CD4-positive, alpha-beta T cell (primary cell): ENCODE measurements around the gene SAMM50. TPM values are rescaled to one million over a fixed set of nuclear protein-coding genes. Genes with fewer than 3 reads are reported as not detected.

Experiments used
- ATAC-seq: fragments of 200-7000 bp; cut with Tn5 transposase; one replicate; pipeline ENCODE4 v1.10.0; 2022; ENCODE audit warnings: mild to moderate bottlenecking; ENCODE audit not compliant: poor library complexity
- CTCF ChIA-PET: fragments of 350-600 bp; sonication (Branson Sonifier 250); formaldehyde crosslinking; loops from one replicate; lab custom pipeline; 2021; ENCODE audit warnings: antibody characterized with exemption, inconsistent platforms; lab: Charles Lee
- POLR2A ChIA-PET: fragments of 350-600 bp; sonication (Branson Sonifier 250); formaldehyde crosslinking; loops from one replicate; lab custom pipeline; 2021; ENCODE audit warnings: antibody characterized with exemption, inconsistent platforms; lab: Charles Lee
- DNase-seq, 14 experiments: peaks; one replicate each; pipeline ENCODE4 v3.0.0-alpha.2; 2013 to 2020; ENCODE audit warnings: mixed read lengths in 2 of 14
- H3K27ac ChIP-seq, 2 donors: one replicate each; pipeline versions ENCODE4 v1.5.1 to v1.7.0; 2013; ENCODE audit warnings: low read length in 2 of 2, low read depth in 1 of 2, mild to moderate bottlenecking in 1 of 2
- H3K27me3 ChIP-seq, 2 experiments: 1 replicate in 1 of 2; 2 replicates in 1 of 2; pipeline versions ENCODE4 v1.6.1 to v1.7.0; 2013; ENCODE audit warnings: low read length in 2 of 2, control low read depth in 1 of 2, mild to moderate bottlenecking in 1 of 2, moderate library complexity in 1 of 2; ENCODE audit not compliant: insufficient read depth in 2 of 2, control insufficient read depth in 1 of 2
- H3K36me3 ChIP-seq: one replicate; pipeline ENCODE4 v1.6.1; 2013; ENCODE audit warnings: low read length, control low read depth; ENCODE audit not compliant: insufficient read depth
- H3K4me1 ChIP-seq: one replicate; pipeline ENCODE4 v1.6.1; 2013; ENCODE audit warnings: low read length, control low read depth; ENCODE audit not compliant: insufficient read depth
- H3K4me3 ChIP-seq: one replicate; pipeline ENCODE4 v1.5.1; 2013; ENCODE audit warnings: mild to moderate bottlenecking, low read length, moderate library complexity
- H3K9me3 ChIP-seq, 2 experiments: 1 replicate in 1 of 2; 2 replicates in 1 of 2; pipeline versions ENCODE4 v1.6.1 to v1.7.0; 2013; ENCODE audit warnings: low read length in 2 of 2, mild to moderate bottlenecking in 2 of 2, control low read depth in 1 of 2, moderate library complexity in 1 of 2; ENCODE audit not compliant: control insufficient read depth in 1 of 2, insufficient read depth in 1 of 2
- H3K27ac Mint-ChIP-seq: one replicate; pipeline ENCODE4 v1.8.0; 2020; ENCODE audit warnings: mixed read lengths
- H3K27me3 Mint-ChIP-seq: one replicate; pipeline ENCODE4 v1.8.0; 2021; ENCODE audit warnings: mixed read lengths
- H3K36me3 Mint-ChIP-seq: one replicate; pipeline ENCODE4 v1.8.0; 2021; ENCODE audit warnings: low read depth, mixed read lengths
- H3K4me1 Mint-ChIP-seq: one replicate; pipeline ENCODE4 v1.8.0; 2021; ENCODE audit warnings: low read depth, mixed read lengths
- H3K4me3 Mint-ChIP-seq: one replicate; pipeline ENCODE4 v1.8.0; 2020; ENCODE audit warnings: mild to moderate bottlenecking, mixed read lengths
- H3K9me3 Mint-ChIP-seq: one replicate; pipeline ENCODE4 v1.8.0; 2020; ENCODE audit warnings: mixed read lengths
- intact Hi-C, 2 experiments: fragments of 100-400 bp; cut with DNase I in 1 of 2; cut with micrococcal nuclease in 1 of 2; formaldehyde crosslinking; loops; one replicate each; pipeline versions ENCODE4 v1.15.1 to v1.9.0; 2023 to 2025; cut with DNase I, micrococcal nuclease
- total RNA-seq, 174 experiments: library from RNA in 2 of 174; stranded (reverse) in 2 of 174; gene quantifications; one replicate each; pipeline ENCODE4 v1.2.3 and lab custom pipeline; 2021 to 2026
- TF ChIP-seq, protein P1 (sequence below): fragments of 200-600 bp; IDR thresholded peaks from one replicate; pipeline ENCODE4 v1.8.0; 2022; ENCODE audit warnings: antibody characterized with exemption, mild to moderate bottlenecking

Gene SAMM50
- total RNA-seq, 2 experiments from 2014 or later, result 15.2 to 18.0 TPM

DNA sequence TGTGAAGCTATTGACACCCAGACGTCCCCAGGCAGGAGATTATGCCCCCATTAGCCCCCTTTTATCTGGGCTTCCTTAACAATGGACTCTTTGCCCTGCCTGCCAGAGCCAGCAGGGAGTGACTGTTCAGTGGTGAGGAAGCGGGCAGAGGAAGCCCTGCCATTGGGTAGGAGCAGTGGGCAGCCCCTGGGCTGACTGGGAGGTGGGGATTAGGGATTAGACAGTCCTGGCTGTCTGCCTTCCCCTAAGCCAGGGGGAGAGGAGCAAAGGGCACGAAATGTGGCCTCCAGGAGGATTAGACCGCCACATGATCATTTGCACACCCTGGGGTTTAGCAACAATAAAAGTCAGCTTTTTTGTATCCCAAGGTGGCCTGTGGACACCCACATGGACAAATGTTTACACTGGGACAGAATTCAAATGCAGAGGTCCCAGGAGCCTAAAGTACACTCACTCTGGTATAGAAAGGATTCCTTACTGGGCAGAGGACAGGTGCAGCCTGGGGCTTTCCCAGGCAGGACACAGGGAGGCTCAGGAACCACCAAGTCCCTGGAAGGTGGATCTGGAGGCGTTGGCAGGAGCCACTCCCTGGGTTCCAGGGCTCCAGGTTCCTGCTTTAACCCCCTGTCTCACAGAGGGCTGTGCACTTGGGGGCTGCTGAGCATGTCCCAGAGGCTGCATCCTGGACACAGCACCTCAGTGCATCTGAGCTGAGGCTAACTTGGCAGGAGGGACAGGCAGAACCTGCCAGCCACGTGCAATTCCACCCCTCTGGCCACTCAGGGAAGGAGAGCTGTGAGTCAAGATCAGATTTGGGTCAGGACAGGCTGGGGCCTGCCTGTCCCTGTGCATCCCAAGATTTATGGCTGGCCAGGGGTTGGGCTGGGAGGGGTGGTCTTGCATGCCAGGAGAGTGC lies 29.6 kb upstream of the SAMM50 start:
- no peaks in the 10 kb centered on the region for H3K36me3 ChIP-seq

DNA sequence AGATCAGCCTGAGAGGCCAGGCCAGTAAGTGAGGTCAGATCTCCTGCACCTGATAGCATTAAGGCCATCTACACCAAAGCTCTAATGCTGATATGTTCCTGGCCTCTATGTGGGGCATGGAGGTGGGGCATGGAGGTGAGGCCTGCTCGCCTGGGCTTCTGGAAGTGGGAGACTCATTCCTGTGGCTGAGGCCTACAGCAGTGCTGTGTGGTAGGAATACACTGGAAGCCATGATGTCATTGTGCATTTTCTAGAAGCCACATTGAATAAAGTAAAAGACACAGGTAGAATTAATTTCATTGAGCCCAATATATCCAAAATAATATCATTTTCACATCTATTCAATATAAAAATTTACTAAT lies 28.9 kb upstream of the SAMM50 start:
- H3K4me3 Mint-ChIP-seq, result no peak overlapping the region
- no peak for ATAC-seq

More for the DNA sequence above, 29.6 kb upstream of the SAMM50 start:
- intact Hi-C loops, result no loop called here
- CTCF ChIA-PET, result no interaction called here
- TF ChIP-seq, protein P1, sequence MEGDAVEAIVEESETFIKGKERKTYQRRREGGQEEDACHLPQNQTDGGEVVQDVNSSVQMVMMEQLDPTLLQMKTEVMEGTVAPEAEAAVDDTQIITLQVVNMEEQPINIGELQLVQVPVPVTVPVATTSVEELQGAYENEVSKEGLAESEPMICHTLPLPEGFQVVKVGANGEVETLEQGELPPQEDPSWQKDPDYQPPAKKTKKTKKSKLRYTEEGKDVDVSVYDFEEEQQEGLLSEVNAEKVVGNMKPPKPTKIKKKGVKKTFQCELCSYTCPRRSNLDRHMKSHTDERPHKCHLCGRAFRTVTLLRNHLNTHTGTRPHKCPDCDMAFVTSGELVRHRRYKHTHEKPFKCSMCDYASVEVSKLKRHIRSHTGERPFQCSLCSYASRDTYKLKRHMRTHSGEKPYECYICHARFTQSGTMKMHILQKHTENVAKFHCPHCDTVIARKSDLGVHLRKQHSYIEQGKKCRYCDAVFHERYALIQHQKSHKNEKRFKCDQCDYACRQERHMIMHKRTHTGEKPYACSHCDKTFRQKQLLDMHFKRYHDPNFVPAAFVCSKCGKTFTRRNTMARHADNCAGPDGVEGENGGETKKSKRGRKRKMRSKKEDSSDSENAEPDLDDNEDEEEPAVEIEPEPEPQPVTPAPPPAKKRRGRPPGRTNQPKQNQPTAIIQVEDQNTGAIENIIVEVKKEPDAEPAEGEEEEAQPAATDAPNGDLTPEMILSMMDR, result no peak
- Mint-ChIP-seq H3K27ac (no peak overlapping the region), H3K27me3 (peaks cover 34% of the 10 kb centered on the region), H3K9me3 (no peaks in the 10 kb centered on the region), H3K4me1 (peaks cover 5% of the 10 kb centered on the region), H3K4me3 (peak overlapping the region; percentile 73), H3K36me3 (no peaks in the 10 kb centered on the region)
- Histone ChIP-seq H3K9me3 (peaks cover 0 to 10% of the 10 kb centered on the region in 2 experiments), H3K27me3 (peaks cover 17 to 20% of the 10 kb centered on the region in 2 experiments), H3K4me1 (peaks cover 15% of the 10 kb centered on the region), H3K4me3 (no peak overlapping the region), H3K27ac (no peak overlapping the region)
- DNase-seq (no peak), ATAC-seq (no peak)
- POLR2A ChIA-PET, result no interaction called here

DNA sequence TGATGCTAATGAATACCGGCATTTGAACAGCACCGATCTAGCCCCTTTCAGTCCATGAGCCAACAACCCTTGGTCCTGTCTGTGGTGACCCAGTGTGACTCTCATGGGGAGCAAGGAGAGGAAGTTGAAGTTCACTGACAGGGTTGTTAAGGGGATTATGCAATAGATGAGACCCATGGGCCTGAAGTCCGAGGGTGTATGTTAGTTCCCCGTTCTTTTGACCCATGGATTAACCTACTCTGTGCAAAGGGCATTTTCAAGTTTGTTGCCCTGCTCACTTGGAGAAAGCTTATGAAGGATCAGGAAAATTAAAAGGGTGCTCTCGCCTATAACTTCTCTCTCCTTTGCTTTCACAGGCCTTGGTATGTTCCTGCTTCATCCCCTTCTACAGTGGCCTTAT lies 26.8 kb upstream of the SAMM50 start:
- no peak for ATAC-seq
- TF ChIP-seq, protein P1, result no peak
- intact Hi-C loops, result no loop called here

More for the DNA sequence above, 28.9 kb upstream of the SAMM50 start:
- no peak overlapping the region for H3K4me3 ChIP-seq
- Mint-ChIP-seq H3K27ac (no peak overlapping the region), H3K4me1 (peaks cover 5% of the 10 kb centered on the region), H3K9me3 (no peaks in the 10 kb centered on the region), H3K27me3 (peaks cover 28% of the 10 kb centered on the region), H3K36me3 (no peaks in the 10 kb centered on the region)
- intact Hi-C loops, result no loop called here
- TF ChIP-seq, protein P1, result no peak
- peaks cover 12 to 20% of the 10 kb centered on the region in 2 experiments for H3K27me3 ChIP-seq
- no peaks in the 10 kb centered on the region for H3K36me3 ChIP-seq
- POLR2A ChIA-PET, result no interaction called here
- DNase-seq, result no peak
- no peak overlapping the region for H3K27ac ChIP-seq
- H3K9me3 ChIP-seq, result peaks cover 0 to 10% of the 10 kb centered on the region in 2 experiments
- H3K4me1 ChIP-seq, result peaks cover 15% of the 10 kb centered on the region
- CTCF ChIA-PET, result no interaction called here

More for the DNA sequence above, 26.8 kb upstream of the SAMM50 start:
- H3K27me3 ChIP-seq, result peaks cover 12 to 20% of the 10 kb centered on the region in 2 experiments
- H3K9me3 ChIP-seq, result peaks cover 0 to 10% of the 10 kb centered on the region in 2 experiments
- CTCF ChIA-PET, result no interaction called here
- peaks cover 8% of the 10 kb centered on the region for H3K4me1 ChIP-seq
- no peaks in the 10 kb centered on the region for H3K9me3 Mint-ChIP-seq
- H3K36me3 Mint-ChIP-seq, result no peaks in the 10 kb centered on the region
- H3K27ac ChIP-seq, result no peak overlapping the region
- no peak overlapping the region for H3K4me3 Mint-ChIP-seq
- POLR2A ChIA-PET, result no interaction called here
- no peaks in the 10 kb centered on the region for H3K4me1 Mint-ChIP-seq
- H3K27ac Mint-ChIP-seq, result no peak overlapping the region
- no peaks in the 10 kb centered on the region for H3K36me3 ChIP-seq
- peak in 2 of 14 experiments; percentile 39 to 44 for DNase-seq
- no peak overlapping the region for H3K4me3 ChIP-seq
- H3K27me3 Mint-ChIP-seq, result peaks cover 14% of the 10 kb centered on the region
